ENCODE measurements around the gene PARN.

GRCh38 chr16:14501331-14502255 lies 128.5 kb downstream of the PARN start:
- TF ChIP-seq CTCF (IDR thresholded peaks at IDR 0.05; ENCODE audit: low read length) = no peak
- no peak for TF ChIP-seq EZH2phosphoT487 (IDR thresholded peaks at IDR 0.05; ENCODE audit: low read length)
- no peak for TF ChIP-seq EZH2 (optimal IDR thresholded peaks at IDR 0.05; ENCODE audit: low read depth, low read length)

All from MM.1S (cell line).